ENCODE measurements around the gene EXOG.

Gene EXOG

DNA sequence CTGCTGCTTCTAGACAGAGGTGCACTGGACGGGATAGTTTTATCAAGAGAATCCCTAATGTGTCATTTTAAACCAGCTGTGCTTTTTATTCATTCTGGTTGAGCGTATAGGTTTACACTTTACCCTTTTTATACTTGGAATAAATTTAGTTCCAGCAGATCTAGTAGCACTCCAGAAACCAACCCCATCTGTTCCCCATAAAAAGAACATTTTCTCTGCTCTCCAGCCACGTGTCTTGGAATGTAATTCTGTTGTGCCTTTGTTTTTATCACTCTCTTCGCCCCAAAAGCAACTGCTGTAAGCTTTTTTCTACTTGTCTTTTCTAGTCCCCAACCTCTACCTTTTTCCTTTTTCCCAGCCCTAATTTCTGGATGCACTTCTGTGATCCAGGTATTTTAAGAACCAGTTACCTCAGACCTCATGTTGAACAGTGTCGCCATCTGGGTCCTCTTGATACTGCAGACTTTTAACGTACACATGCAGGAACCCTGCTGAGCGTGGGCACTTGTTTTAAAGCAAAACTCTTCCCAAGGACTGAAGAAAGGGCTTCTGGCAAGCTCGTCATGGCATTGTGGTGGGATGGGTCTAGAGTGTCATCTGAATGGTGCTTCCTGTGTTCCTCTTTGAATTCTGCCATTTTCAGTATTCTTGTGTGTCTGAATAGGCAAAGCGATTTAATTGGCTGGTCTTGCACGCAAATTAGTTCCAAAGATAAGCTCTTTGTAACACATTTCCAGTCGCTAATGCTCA lies 5.7 kb upstream of the EXOG start:
- TF ChIP-seq REST (IDR thresholded peaks at IDR 0.05; ENCODE audit: insufficient read depth in 1 of 2, low read depth in 2 of 2, low read length in 2 of 2) (no peak), TAF1 (IDR thresholded peaks at IDR 0.05; ENCODE audit: borderline replicate concordance, insufficient read depth, low read length) (no peak)

DNA sequence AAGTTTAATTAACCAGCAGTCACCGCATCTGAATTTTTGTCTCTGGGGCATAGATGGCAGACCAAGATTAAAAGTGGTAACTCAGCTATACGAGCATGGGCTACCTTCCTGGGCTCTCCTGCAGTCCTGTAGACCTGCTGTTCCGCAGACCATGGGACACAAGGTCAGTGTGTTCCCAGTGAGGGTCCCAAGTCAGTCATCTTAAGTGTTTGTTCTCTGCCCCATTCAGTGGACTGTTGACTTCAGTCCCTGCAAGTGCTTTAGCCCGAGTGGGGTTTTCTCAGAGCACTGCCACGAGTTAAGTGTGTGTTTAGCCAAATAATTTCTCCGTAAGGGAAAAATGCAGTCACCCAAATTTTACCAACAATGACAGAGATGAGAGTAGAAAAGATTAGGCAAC lies 4.9 kb upstream of the EXOG start:
- TF ChIP-seq POLR2AphosphoS5 (IDR thresholded peaks at IDR 0.05; ENCODE audit: low read depth, low read length): no peak
- no peak for TF ChIP-seq TAF1 (IDR thresholded peaks at IDR 0.05; ENCODE audit: borderline replicate concordance, insufficient read depth, low read length)
- TF ChIP-seq FOXP2 (optimal IDR thresholded peaks at IDR 0.05; ENCODE audit: borderline replicate concordance, extremely low read depth, extremely low read length, insufficient read depth): no peak
- no peak for TF ChIP-seq REST (IDR thresholded peaks at IDR 0.05; ENCODE audit: insufficient read depth in 1 of 2, low read depth in 2 of 2, low read length in 2 of 2)
- TF ChIP-seq SIN3A (IDR thresholded peaks at IDR 0.05; ENCODE audit: borderline replicate concordance, insufficient read depth, low read length): no peak

GRCh38 chr3:38493031-38493430 lies 3.1 kb upstream of the EXOG start:
- TF ChIP-seq FOXP2 (optimal IDR thresholded peaks at IDR 0.05; ENCODE audit: borderline replicate concordance, extremely low read depth, extremely low read length, insufficient read depth): no peak
- no peak for TF ChIP-seq TAF1 (IDR thresholded peaks at IDR 0.05; ENCODE audit: borderline replicate concordance, insufficient read depth, low read length)
- no peak for TF ChIP-seq REST (IDR thresholded peaks at IDR 0.05; ENCODE audit: insufficient read depth in 1 of 2, low read depth in 2 of 2, low read length in 2 of 2)
- TF ChIP-seq SIN3A (IDR thresholded peaks at IDR 0.05; ENCODE audit: borderline replicate concordance, insufficient read depth, low read length): no peak
- TF ChIP-seq POLR2AphosphoS5 (IDR thresholded peaks at IDR 0.05; ENCODE audit: low read depth, low read length): no peak

DNA sequence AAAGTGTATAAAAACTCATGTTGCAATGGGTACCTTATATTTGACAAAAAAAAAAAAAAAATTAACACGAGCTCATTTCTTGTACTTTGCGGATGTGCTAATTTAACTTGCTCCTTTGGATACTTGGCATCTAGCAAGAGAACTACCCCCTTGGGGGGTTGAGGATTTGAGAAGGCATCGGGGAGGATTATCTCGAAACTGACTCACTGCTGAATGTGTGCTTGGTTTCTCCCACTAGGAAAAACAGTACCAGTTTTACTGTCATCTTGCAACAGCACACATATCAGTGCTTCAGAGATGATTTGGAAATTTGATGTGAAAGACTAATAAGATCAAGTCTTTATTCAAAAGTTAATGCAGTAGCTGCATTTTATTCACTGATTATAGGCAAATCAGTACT lies 891 bp downstream of the EXOG start:
- TF ChIP-seq REST (IDR thresholded peaks at IDR 0.05; ENCODE audit: insufficient read depth in 1 of 2, low read depth in 2 of 2, low read length in 2 of 2) (no peak), TAF1 (IDR thresholded peaks at IDR 0.05; ENCODE audit: borderline replicate concordance, insufficient read depth, low read length) (no peak), POLR2AphosphoS5 (IDR thresholded peaks at IDR 0.05; ENCODE audit: low read depth, low read length) (no peak), SIN3A (IDR thresholded peaks at IDR 0.05; ENCODE audit: borderline replicate concordance, insufficient read depth, low read length) (no peak), FOXP2 (optimal IDR thresholded peaks at IDR 0.05; ENCODE audit: borderline replicate concordance, extremely low read depth, extremely low read length, insufficient read depth) (no peak)

Data from PFSK-1 (cell line).